ENCODE data around the gene IFT88. TPM values are rescaled to one million over a fixed set of nuclear protein-coding genes. Genes with fewer than 3 reads are reported as not detected.

Gene IFT88
- total RNA-seq, 1 experiment from 2014 or later = 12.1 TPM

GRCh38 chr13:20667857-20668437, 101.0 kb downstream of the IFT88 start:
- Mint-ChIP-seq H3K4me3 (ENCODE audit: unreplicated experiment) (no peak overlapping the region), H3K4me1 (ENCODE audit: low read depth, unreplicated experiment) (no peaks in the 10 kb centered on the region), H3K27ac (ENCODE audit: unreplicated experiment) (no peak overlapping the region), H3K27me3 (ENCODE audit: insufficient read depth, unreplicated experiment) (no peaks in the 10 kb centered on the region), H3K36me3 (ENCODE audit: insufficient read depth, unreplicated experiment) (no peaks in the 10 kb centered on the region), H3K9me3 (ENCODE audit: unreplicated experiment) (no peaks in the 10 kb centered on the region)
- ChIA-PET CTCF (no interaction called here), POLR2A (no interaction called here)
- Histone ChIP-seq H3K36me3 (ENCODE audit: control insufficient read depth, insufficient read depth, low read length) (no peaks in the 10 kb centered on the region), H3K4me1 (peaks cover 9% of the 10 kb centered on the region; the same call in 1 of the 2 replicates), H3K4me3 (ENCODE audit: low read depth, low read length) (no peak overlapping the region), H3K9me3 (no peaks in the 10 kb centered on the region), H3K27me3 (replicated peaks; ENCODE audit: control insufficient read depth, insufficient read depth, low read length) (no peaks in the 10 kb centered on the region)
- no TSS peak for BruUV-seq (replicated peaks)
- no peak for DNase-seq
- TF ChIP-seq CTCF (IDR thresholded peaks at IDR 0.05; ENCODE audit: insufficient read depth in 1 of 2, low read depth in 1 of 2, low read length in 1 of 2, severe bottlenecking in 1 of 2, unreplicated experiment in 1 of 2) = no peak
- intact Hi-C loops (cut with micrococcal nuclease; ENCODE audit: unreplicated experiment) = no loop called here

- no peaks in the 10 kb centered on the region for H3K9me3 Mint-ChIP-seq (ENCODE audit: unreplicated experiment)
- BruUV-seq (replicated peaks) = no TSS peak
- ChIA-PET CTCF (no interaction called here), POLR2A (no interaction called here)
- no peaks in the 10 kb centered on the region for H3K4me1 Mint-ChIP-seq (ENCODE audit: low read depth, unreplicated experiment)
- Histone ChIP-seq H3K4me1 (peaks cover 9% of the 10 kb centered on the region; the same call in 1 of the 2 replicates), H3K36me3 (ENCODE audit: control insufficient read depth, insufficient read depth, low read length) (no peaks in the 10 kb centered on the region), H3K4me3 (ENCODE audit: low read depth, low read length) (no peak overlapping the region), H3K9me3 (no peaks in the 10 kb centered on the region), H3K27me3 (replicated peaks; ENCODE audit: control insufficient read depth, insufficient read depth, low read length) (no peaks in the 10 kb centered on the region)
- H3K27me3 Mint-ChIP-seq (ENCODE audit: insufficient read depth, unreplicated experiment) = no peaks in the 10 kb centered on the region
- no peak for TF ChIP-seq CTCF (IDR thresholded peaks at IDR 0.05; ENCODE audit: insufficient read depth in 1 of 2, low read depth in 1 of 2, low read length in 1 of 2, severe bottlenecking in 1 of 2, unreplicated experiment in 1 of 2)
- intact Hi-C loops (cut with micrococcal nuclease; ENCODE audit: unreplicated experiment) = no loop called here
- DNase-seq = no peak
- H3K4me3 Mint-ChIP-seq (ENCODE audit: unreplicated experiment) = no peak overlapping the region
- no peaks in the 10 kb centered on the region for H3K36me3 Mint-ChIP-seq (ENCODE audit: insufficient read depth, unreplicated experiment)
- H3K27ac Mint-ChIP-seq (ENCODE audit: unreplicated experiment) = no peak overlapping the region
Observed at GRCh38 chr13:20669162-20669561, 102.2 kb downstream of the IFT88 start.

GRCh38 chr13:20671789-20672188, 104.8 kb downstream of the IFT88 start:
- TF ChIP-seq CTCF (IDR thresholded peaks at IDR 0.05; ENCODE audit: insufficient read depth in 1 of 2, low read depth in 1 of 2, low read length in 1 of 2, severe bottlenecking in 1 of 2, unreplicated experiment in 1 of 2) = no peak
- Mint-ChIP-seq H3K27me3 (ENCODE audit: insufficient read depth, unreplicated experiment) (no peaks in the 10 kb centered on the region), H3K36me3 (ENCODE audit: insufficient read depth, unreplicated experiment) (no peaks in the 10 kb centered on the region), H3K4me3 (ENCODE audit: unreplicated experiment) (no peak overlapping the region), H3K4me1 (ENCODE audit: low read depth, unreplicated experiment) (no peaks in the 10 kb centered on the region), H3K27ac (ENCODE audit: unreplicated experiment) (no peak overlapping the region), H3K9me3 (ENCODE audit: unreplicated experiment) (no peaks in the 10 kb centered on the region)
- DNase-seq = no peak
- H3K4me1 ChIP-seq = peaks cover 4% of the 10 kb centered on the region; the same call in 1 of the 2 replicates
- no peaks in the 10 kb centered on the region for H3K36me3 ChIP-seq (ENCODE audit: control insufficient read depth, insufficient read depth, low read length)
- no peaks in the 10 kb centered on the region for H3K27me3 ChIP-seq (replicated peaks; ENCODE audit: control insufficient read depth, insufficient read depth, low read length)
- ChIA-PET CTCF (no interaction called here), POLR2A (no interaction called here)
- H3K4me3 ChIP-seq (ENCODE audit: low read depth, low read length) = no peak overlapping the region
- H3K9me3 ChIP-seq = no peaks in the 10 kb centered on the region
- intact Hi-C loops (cut with micrococcal nuclease; ENCODE audit: unreplicated experiment) = no loop called here
- BruUV-seq (replicated peaks) = no TSS peak

Data from Caco-2 (cell line).